IPS-18c (cell line): ENCODE data around the gene APBB2.

Source experiments
- H3K4me3 ChIP-seq: 2 replicates; pipeline ENCODE4 v1.7.0; 2013; ENCODE audit warnings: low read depth, mild to moderate bottlenecking, low read length, moderate library complexity; ENCODE audit not compliant: insufficient read depth
- H3K9me3 ChIP-seq: one replicate; pipeline ENCODE4 v1.6.1; 2013; ENCODE audit warnings: mild to moderate bottlenecking, low read length, moderate library complexity; ENCODE audit not compliant: control insufficient read depth, insufficient read depth

The APBB2 gene

DNA sequence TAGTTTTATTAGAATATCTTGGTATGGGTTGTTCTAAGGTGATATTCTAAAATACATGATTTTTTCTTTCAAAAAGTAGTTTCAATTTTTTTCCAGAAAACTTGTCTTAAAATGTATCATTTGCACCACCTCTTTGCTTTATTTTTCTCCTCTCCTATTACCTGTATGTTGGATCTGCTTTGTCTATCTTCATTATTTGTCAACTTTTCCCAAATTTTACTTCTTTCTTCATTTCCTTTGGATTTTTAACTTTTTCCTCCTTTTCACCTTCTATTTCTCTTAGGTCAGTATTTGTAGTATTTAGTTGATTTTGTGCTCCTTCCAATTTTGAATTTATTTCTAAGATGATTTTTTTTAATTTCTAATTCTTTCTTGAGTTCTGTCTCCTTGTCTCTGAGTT lies 169.6 kb downstream of the APBB2 start:
- no peak overlapping the region for H3K4me3 ChIP-seq
- peaks cover 3% of the 10 kb centered on the region for H3K9me3 ChIP-seq

DNA sequence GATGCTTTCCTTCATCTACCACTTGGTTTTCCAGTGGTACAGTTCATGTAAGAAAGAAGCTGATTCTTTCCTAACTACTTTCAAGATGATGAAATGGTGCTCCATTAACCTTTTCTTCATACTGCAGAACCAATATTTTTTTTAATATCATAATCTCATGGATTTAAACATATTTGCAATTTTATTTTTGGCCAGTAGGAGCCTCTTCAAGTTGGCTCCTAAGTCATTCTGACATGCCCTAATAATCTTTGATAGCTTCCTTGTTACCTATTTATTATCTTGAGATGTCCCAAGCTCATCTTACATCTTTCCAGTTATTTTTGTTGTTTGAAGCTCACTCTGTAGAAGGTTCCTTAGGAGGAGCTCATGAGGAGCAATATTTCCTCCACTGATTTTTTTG lies 170.2 kb downstream of the APBB2 start:
- H3K4me3 ChIP-seq = no peak overlapping the region
- H3K9me3 ChIP-seq = peaks cover 3% of the 10 kb centered on the region

DNA sequence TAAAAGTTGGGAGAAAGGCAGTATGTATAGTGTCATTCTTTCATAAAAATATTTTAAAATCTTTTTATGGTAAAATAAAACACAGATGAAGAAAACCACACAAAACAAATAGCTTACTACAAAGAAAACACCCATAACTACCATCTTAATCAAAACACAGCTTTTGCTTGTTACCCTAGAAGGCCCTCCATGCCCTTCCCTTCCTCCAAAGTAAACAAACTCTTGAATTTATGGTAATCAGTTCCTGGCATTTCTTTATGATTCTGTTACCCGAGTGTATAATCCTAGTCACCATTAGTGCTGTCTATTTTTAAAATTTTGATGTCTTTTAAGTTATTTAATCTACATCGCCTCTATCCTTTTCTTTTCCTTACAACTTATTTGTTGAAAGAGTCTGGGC lies 170.9 kb downstream of the APBB2 start:
- H3K9me3 ChIP-seq = peaks cover 3% of the 10 kb centered on the region
- H3K4me3 ChIP-seq = no peak overlapping the region

DNA sequence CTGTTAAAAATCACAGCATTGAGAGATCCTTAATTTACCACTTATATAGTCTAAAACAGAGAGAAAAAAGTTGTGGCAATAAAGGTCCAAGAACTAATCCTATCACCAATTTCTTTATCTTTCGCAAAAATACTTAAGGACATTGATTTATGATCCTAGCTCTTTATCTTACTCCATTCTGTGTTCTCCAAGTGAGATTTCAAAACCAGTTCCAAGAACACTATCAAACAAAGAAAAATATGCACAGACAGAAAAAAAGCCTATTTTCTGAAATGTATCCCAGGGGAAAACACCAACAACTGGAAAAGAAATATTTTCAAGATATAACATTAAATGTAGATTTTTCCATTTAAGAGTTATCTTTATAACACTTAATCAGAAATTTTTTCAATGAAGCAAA lies 172.8 kb downstream of the APBB2 start:
- H3K4me3 ChIP-seq = no peak overlapping the region

DNA sequence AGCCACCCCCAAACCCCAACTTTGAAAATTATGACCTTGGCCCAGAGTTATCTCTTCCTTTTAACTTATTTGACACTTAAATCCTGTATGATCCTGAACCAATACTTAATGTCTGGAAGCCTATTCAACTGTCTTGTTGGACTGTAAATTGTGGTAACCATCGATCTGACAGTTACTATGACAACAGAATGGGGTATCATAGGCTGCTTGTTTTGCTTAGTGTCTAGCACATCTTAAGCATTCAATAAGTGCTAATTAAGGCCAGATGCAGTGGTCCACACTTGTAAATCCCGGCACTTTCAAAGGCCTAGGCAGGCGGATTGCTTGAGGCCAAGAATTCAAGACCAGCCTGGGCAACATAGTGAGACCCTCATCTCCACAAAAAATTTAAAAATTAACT lies 175.0 kb downstream of the APBB2 start:
- Histone ChIP-seq H3K4me3 (no peak overlapping the region), H3K9me3 (no peaks in the 10 kb centered on the region)

More for the DNA sequence above, 172.8 kb downstream of the APBB2 start:
- H3K9me3 ChIP-seq = no peaks in the 10 kb centered on the region

DNA sequence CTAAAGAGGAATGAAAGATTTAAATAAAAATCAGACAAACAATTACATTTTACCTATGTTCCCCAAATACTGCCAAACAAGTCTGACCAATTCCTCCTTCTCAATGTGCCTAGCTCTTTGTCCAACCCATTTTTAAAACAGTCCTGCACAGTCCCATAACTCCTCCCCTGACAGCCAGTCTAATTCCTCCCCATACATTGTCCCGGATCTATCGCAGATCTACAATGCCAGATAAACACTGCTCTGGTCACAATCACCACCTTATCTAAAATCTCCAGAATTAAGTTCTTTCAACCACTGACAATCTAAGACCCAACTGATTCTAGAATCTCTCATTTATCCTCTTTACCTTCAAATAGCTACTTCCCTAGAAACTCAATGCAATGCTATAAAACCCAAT lies 176.0 kb downstream of the APBB2 start:
- H3K4me3 ChIP-seq = no peak overlapping the region
- H3K9me3 ChIP-seq = no peaks in the 10 kb centered on the region

DNA sequence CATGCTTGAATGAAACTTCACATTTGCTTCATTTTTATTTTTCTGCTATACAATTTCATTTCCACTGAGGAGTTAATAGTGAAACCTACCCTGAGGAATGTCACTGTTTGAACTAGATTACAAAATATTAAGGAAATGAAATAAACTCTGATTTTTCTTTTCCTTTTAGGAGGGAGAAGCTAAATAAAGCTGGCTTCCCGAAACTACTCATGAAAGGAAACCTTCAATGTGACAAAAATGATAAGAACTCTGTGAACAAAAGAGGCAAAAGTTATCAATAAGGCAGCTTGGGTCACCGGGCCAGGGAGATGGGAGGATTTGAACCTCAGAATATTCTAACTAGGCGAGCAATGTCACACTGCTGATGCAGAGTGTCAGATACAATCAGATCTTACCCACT lies 185.2 kb downstream of the APBB2 start:
- Histone ChIP-seq H3K4me3 (no peak overlapping the region), H3K9me3 (peaks cover 2% of the 10 kb centered on the region)

DNA sequence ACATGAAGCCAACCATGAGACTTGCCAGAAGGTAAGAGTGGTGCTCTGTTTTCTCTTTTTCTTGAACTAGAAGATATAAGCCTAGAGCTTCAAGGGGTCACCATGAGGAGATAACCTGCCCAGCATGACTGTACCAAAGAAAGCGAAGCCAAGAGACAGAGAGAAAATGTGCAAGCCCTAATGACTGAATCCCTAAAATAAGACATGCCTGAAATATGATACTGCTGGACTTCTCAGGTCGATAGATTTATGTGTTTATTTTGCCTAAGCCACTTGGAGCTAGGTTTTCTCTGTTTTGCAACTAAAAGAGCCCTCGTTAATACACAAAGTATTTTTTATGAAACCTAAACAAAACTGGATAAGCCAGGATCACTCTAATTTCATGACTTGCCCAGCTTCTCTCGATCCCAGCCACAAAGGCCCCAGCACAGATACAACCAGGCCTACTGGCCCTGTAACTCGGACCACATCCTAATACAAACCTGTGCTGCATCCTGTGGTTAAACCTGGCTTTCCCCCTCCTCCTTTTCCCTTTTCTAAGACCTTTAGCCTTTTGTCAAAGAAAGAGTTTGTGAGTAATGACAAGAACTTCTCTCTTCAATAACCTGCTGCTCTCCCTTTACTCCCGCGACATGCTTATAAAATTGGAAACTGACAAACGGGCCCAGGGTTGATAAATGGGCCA lies 185.8 kb downstream of the APBB2 start:
- H3K9me3 ChIP-seq = peaks cover 2% of the 10 kb centered on the region

DNA sequence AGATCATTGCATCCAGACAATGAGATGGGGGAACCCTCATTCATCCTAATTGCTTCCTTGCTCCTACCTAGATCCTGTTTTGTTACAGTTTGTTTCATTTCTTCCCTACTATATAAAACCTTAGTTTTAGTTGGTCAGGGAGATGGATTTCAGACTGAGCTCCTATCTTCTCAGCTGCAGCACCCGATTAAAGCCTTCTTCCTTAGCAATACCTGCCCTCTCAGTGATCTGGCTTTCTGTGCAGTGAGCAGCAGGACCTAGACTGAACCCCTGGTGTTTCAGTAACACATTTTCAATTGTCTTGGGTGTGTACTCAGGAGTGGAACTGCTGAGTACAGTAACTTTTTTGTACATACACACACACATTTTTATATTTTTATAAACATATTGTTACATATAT lies 187.4 kb downstream of the APBB2 start:
- Histone ChIP-seq H3K9me3 (peaks cover 3% of the 10 kb centered on the region), H3K4me3 (no peak overlapping the region)

More for the DNA sequence above, 185.8 kb downstream of the APBB2 start:
- no peak overlapping the region for H3K4me3 ChIP-seq

DNA sequence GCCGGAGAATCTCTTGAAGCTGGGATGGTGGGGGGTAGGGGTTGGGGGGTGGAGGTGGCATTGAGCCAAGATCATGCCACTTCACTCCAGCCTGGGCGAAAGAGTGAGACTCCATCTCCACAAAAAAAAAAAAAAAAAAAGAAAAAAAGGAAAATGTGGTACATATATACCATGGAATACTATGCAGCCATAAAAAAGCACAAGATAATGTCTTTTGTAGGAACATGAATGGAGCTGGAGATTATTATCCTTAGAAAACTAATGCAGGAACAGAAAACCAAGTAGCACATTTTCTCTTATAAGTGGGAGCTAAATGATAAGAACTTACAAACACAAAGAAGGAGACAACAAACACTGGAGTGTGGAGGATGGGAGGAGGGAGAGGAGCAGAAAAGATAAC lies 188.5 kb downstream of the APBB2 start:
- H3K9me3 ChIP-seq = peaks cover 5% of the 10 kb centered on the region
- H3K4me3 ChIP-seq = no peak overlapping the region

DNA sequence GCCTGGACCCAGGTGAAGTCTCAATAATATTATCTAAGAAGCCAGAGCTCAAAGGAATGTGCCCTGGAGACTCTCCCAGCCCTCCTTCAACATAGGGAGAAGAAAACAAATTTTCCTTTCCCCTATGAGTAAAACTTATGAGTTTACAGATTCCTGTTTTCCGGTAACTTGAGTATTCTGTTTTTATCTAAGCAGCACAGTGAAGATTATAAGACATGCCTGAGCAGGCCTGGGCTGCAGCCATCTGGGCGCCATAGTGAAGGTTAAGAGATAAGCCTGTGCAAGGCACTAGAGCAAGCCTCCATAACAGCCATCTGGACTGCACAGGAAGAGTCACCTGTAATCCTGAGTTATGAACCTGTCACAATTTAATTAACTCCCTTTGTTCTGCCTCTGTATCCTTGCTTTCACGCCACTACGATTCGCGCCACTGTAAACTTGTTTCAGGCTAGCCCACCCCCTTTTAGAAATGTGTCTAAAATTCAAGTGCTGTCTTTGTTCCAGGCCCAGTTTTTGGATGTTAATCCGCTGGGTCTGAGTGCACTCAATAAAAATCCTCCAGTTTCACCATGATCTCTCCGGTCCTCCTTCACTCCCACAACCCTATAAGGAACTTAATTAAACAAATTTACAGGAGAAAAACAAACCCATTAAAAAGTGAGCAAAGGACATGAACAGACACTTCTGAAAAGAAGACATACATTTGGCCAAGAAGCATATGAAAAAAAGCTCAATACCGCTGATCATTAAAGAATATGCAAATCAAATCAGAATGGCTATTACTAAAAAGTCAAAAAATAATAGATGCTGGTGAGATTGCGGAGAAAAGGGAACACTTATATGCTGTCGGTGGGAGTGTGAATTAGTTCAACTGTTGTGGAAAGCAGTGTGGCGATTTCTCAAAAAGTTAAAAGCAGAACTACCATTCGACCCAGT lies 189.5 kb downstream of the APBB2 start:
- Histone ChIP-seq H3K4me3 (no peak overlapping the region), H3K9me3 (peaks cover 5% of the 10 kb centered on the region)

DNA sequence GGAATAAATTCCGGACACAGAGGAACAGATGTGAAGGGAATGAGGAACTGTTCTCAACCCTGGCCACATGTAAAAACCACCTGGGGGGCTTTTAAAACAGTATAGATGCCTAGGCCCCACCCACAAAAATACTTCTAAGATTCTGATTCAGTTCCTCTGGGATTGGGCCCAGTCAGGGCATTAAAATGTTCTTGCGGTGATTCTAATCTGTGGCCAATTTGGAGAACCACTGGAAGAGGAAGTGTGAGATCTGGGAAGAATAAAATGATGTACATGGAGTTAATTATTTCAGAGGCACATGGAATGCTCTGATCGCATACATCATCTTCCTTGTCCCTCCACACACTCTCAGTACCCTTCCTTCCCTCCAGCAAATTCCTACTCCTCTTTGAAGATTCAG lies 192.2 kb downstream of the APBB2 start:
- Histone ChIP-seq H3K4me3 (no peak overlapping the region), H3K9me3 (peaks cover 5% of the 10 kb centered on the region)

DNA sequence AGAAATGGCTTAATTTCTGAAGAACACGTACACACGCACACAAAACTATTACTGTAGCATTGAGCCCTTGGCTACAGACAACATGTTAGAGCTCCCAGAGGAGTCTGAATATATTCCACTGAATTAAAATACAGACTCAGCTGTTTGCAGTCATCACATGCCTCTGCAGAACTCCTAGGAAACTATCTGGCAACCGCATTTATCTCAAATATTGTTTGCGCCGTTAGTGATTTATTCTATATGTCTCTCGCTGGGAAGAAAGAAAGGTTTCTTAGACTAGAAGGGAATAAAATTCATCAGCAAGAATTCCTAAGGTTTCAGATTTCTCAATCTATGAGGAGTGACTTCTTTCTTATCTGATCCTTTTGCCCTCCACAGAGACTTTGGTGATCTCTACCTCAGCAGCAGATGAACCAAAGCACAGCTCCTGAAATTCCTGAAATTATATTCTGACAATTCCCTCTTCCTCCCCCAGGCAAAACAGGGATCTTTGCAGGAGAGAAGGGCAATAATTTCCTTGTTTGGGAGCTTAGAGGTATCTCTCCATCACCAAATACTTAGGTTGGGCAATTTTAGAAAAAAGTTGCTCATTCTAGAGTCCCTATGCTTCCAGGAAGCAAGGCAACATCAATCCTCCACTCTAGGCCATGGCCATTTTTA lies 199.2 kb downstream of the APBB2 start:
- no peaks in the 10 kb centered on the region for H3K9me3 ChIP-seq
- no peak overlapping the region for H3K4me3 ChIP-seq

DNA sequence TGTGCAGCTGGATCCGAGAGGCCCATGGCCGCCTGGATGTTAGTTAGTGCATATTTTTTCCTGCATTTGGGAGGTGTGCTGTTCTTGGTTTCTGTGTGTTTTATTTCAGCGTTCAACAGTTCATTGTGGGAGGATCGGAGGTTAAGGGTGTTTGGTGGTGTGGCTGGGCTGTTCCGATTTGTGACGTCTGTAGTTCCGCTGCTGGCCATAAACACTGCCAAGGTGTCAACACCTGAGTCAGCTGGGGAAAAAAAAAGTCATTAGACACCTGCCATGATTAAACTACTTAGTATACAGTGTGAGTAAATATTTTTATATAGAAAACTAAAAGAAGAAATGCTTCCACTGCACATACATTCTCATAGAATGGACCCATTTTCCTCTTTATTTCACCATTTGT lies 200.2 kb downstream of the APBB2 start:
- H3K4me3 ChIP-seq = no peak overlapping the region

DNA sequence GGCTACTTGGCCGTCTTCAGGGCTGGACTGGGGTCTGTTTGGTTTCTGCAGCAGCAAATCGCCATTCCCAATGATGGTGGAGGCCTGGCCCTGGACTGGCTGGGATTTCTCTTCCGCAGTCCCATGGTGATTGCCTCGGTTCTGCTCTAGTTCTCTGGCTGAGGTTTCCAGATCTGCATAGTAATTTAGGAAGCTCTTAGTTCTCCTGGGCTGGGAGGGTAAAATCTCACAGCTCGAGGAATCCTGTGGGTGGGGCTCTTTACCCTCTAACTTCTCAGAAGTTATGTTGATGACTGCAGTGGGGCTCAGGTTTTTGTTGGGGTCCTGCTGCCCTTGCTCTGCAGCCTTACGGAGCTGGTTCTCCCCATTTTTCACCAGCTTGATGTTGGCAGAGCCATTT lies 200.6 kb downstream of the APBB2 start:
- H3K9me3 ChIP-seq = no peaks in the 10 kb centered on the region
- no peak overlapping the region for H3K4me3 ChIP-seq

More for the DNA sequence above, 200.2 kb downstream of the APBB2 start:
- H3K9me3 ChIP-seq = no peaks in the 10 kb centered on the region

DNA sequence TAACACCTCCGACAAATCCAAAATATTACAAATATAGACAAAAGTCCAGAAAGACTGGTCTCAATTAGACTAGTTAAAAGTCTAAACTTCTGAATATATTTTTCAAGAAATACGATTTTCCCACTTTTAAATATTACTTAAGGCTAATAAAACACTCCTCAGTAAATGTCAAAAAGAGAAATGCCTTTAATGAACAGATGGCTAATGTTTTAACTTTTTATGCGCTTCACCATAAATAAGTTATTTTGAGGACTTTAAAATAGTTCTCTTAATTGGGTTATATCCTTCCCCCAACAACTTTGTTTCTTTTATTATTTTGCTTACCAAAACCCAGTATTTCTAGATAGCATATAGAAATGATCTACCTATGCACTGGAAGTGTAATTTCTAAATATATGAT lies 201.4 kb downstream of the APBB2 start:
- no peaks in the 10 kb centered on the region for H3K9me3 ChIP-seq
- H3K4me3 ChIP-seq = no peak overlapping the region

DNA sequence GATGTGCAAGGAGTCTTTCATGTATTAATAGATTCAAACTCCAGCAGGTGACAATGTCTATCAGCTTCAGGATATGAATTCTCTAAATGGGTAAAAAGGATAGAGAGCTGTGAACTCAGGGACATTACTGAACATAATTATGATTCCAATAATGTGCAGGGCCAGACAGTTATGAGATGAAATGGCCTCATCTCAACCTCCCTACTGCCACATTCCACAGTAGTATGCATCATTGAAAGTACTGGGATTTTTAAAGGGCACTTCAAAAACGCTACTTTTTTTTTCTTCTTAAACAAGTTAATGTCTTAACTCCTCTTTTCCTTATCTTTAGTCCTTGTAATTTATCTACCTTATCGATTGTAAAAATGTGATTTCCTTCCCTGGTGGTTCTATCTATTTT lies 202.0 kb downstream of the APBB2 start:
- Histone ChIP-seq H3K9me3 (no peaks in the 10 kb centered on the region), H3K4me3 (no peak overlapping the region)

DNA sequence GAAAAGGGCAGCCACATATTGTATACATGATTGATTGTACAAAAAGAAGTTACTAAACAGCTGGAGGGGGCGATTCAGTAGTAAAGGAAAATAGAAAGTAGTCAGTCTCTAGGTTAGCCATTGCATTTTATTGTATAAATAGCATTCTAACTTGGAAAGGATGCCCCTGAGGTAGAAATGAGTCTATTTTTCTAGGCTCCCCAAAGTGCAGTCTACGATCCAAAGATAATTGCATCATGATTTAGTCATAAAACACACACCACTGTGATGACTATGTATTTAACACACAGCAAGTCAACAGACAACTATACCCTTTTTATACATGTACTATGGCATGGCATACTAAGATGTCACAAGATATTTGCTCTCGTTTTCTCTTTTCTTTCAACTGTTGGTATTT lies 204.9 kb downstream of the APBB2 start:
- Histone ChIP-seq H3K9me3 (no peaks in the 10 kb centered on the region), H3K4me3 (no peak overlapping the region)
